Activated CD4-positive, CD25-positive, alpha-beta regulatory T cell treated with anti-CD3 and anti-CD28 coated beads, Interleukin-2, amount 50 U/mL, for 24 hours (primary cell): ENCODE results near the gene SLC1A1.
"Not testable (repeated sequence)": the region's sequence is repeated elsewhere in the genome, so short reads cannot be mapped to it uniquely, and the experiment has no call there.

Experiments
- ATAC-seq, 2 donors: fragments of 150-1000 bp; cut with Tn5 transposase; one replicate each; pipeline ENCODE4 v1.10.0; 2021; ENCODE audit warnings: mild to moderate bottlenecking in 1 of 2, moderate library complexity in 1 of 2

Gene SLC1A1

DNA sequence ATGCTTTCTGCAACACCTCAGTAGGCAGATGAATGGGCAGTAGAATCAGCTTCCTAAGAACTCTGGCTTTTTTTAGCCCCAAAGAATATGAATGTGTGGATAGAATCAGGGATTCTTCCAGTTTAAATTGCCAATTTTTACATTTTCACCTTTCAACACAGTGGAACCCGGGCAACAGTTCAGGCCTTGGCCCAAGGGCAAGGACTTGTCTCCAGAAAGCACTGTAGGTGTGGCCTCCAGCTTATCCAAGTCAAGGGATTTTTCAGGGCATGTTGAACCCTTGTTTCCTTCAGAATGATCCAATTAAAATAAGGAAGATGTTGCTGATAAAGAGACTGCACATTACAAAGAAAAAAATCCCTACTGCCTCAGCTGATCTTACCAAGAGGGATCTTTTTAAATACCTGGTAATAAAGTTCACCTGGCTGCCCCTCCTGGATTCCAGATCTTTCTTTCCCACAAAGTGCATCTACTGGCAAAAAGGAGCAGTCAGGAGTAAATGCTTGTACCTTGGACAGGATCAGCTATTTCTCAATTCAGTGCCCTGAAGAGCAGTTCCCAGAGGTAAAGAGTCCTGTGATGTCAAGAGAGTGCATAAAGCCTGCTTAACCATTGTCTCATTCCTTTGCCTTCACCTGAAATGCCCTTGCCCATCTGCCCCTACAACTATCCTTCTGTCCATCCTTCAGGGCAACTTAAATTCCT lies 91.7 kb downstream of the SLC1A1 start:
- ATAC-seq = no peak

GRCh38 chr9:4583001-4583400 lies 92.7 kb downstream of the SLC1A1 start:
- ATAC-seq = no peak

DNA sequence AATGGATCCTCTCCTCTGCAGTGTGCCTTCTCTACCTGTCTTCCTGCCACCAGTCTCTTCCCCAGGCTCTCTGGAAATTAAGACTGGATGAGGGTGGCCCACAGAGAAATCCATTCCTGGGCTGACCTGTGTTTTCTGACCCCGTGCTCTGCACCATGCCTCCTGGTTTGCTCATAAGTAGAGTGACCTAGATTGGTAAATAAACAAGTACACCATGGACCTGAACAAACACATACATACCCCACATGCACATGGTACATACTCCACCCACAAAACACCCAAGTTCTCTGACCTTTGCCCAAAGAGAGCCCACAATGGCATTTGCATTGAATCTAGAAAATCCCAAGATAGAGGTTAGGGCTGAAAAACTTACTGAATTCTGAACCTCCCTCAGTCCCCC lies 94.4 kb downstream of the SLC1A1 start:
- no peak for ATAC-seq

DNA sequence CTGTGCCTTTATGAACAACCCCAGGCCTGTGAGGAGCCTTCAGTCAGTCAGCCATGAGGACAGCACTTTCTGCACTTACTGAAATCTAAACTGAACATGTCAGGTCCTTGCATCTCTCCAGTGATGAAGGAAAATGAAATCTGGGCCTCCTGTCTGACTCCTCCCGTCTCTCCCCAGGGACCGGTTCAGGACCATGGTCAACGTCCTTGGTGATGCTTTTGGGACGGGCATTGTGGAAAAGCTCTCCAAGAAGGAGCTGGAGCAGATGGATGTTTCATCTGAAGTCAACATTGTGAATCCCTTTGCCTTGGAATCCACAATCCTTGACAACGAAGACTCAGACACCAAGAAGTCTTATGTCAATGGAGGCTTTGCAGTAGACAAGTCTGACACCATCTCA lies 94.9 kb downstream of the SLC1A1 start:
- ATAC-seq = no peak

DNA sequence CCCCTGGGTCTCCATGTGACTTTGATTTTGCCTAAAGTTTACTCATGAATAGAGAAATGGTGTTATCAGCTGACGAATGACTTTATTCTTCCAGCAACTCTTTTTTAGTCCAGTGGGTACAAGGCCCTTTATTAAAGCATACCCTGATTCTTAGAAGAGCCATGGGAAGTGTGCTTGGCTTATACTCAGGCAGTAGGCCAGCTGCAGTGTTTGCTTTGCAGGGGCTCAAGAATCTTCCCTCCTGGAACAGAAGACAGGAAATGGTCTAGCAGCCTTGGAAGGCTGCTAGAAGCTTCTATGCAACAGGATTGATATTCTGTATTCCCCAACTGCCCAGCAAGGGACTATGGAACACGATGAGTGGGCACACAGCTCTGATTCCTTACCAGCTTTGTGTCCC lies 98.5 kb downstream of the SLC1A1 start:
- no peak for ATAC-seq

- ATAC-seq = no peak
Measured at GRCh38 chr9:4590430-4591122, 100.3 kb downstream of the SLC1A1 start.

DNA sequence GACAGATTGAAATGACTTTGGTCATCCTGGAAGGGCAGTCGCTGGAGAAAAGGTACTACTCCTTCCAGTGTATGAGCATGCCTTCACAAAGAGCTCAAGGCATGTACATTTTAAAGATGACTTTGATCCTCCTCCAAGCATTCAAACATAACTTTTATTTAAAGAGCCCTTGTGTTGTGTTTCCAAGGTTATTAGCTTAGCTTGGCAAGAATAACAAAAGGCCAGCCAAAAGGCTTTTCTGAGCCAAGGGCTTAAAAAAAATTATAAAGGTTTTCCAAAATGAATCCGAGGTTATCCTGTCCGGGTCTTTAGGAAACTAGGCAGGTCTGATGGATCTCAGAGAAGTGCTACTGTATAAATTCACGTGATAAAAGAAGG lies 100.8 kb downstream of the SLC1A1 start:
- no peak for ATAC-seq

GRCh38 chr9:4592295-4592694 lies 102.0 kb downstream of the SLC1A1 start:
- no peak for ATAC-seq

GRCh38 chr9:4592886-4593285 lies 102.6 kb downstream of the SLC1A1 start:
- ATAC-seq = no peak

DNA sequence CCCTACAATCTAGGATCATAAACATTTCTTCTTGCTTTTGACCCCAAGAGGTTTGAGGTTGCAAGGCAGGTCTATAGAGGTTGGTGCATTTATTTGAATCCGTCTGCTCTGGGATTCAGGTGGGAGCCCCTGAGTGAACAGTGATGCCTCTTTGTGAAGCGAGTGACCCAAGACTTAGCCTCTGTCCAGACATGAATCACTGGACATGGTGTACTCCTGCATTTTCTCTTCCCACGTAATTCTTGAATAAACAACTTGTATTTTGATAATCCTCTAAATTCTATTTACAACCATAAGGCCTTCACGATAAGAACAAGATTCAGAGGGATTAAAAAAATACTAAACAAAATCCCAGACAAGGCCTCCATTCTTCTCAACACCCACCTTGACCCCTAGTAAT lies 104.3 kb downstream of the SLC1A1 start:
- no peak for ATAC-seq

- no peak for ATAC-seq
Measured at GRCh38 chr9:4594994-4595393, 104.7 kb downstream of the SLC1A1 start.

GRCh38 chr9:4596165-4596922 lies 106.1 kb downstream of the SLC1A1 start:
- ATAC-seq = peak; percentile 76 to 77

DNA sequence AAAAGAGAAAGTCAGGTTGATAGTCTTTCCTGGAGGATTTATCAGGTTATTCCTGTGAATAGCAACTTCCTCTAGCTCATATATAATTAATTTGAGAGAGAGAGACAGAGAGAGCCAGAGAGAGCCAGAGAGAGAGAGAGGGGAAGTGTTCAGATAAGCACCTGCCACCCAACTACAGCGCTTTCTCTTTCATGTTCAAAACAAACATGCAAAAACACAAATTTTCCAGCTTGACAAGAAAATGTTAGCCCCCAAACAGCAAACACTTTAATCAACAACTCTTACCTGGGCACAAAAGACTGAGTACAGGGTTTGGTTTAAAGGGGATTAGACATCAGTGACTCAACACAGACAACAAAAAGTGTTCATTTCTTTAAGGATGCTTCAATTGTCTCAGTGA lies 110.1 kb downstream of the SLC1A1 start:
- no peak for ATAC-seq

- ATAC-seq = no peak
Measured at GRCh38 chr9:4603830-4604229, 113.6 kb downstream of the SLC1A1 start.

GRCh38 chr9:4604678-4605095 lies 114.4 kb downstream of the SLC1A1 start:
- ATAC-seq = peak; percentile 53 to 69

GRCh38 chr9:4606033-4606432 lies 115.8 kb downstream of the SLC1A1 start:
- ATAC-seq = not testable (repeated sequence)

GRCh38 chr9:4614627-4615026 lies 124.4 kb downstream of the SLC1A1 start:
- ATAC-seq = no peak

DNA sequence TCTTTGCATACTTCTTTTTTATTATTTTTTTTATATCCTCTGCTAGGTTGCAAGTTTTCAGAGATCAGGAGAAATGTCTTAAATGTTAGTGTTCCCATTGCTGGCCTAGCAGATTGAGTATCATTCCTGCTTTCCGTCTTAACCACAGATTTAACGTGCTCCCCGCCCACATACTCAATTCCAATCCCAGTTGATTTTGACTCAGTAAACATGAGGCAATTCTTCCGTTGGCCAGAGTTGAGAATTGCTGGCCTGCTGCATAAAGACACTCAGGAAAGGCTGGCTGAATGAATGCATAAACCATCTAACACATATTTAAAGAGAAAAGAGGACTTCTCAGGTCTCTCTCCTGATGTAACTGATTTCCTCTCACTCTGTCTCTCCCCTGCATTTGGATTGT lies 125.0 kb downstream of the SLC1A1 start:
- no peak for ATAC-seq

GRCh38 chr9:4615778-4616177 lies 125.5 kb downstream of the SLC1A1 start:
- no peak for ATAC-seq

DNA sequence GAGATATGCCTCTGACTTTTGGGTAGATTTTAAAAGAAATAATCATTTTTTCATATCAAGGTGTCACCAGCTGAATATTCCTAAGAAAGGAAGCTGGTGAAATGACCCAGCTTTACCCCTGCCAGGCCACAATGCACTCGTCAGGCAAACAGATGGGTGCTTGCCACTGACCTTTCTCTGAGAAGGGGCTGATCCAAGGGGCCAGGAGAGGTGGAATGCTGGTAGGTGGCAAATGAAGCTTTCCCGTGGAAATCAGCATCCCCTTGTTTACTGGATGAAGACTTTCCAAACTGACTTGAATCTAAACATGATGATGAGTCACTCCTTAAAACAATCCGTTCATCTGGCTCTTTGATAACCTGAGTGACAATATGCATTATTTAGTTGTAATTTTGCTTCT lies 127.5 kb downstream of the SLC1A1 start:
- ATAC-seq = no peak

DNA sequence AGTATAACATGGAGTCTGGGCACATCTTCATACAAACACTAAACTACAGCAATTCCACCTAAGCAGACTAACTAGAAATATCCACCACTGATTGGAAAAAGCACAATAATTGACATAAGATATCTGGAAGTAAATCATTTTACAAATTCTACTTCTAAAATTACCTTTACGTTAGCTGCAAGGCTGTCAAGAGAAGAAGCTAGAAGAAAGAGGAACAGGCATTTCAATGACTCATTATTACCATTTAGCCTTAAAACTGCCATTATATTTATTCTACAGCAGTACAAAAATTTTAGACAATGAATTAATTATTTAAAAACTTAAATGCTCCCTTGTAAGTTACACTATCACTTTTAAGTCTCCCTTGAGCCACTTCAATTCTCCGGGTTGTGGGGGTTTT lies 128.4 kb downstream of the SLC1A1 start:
- no peak for ATAC-seq

DNA sequence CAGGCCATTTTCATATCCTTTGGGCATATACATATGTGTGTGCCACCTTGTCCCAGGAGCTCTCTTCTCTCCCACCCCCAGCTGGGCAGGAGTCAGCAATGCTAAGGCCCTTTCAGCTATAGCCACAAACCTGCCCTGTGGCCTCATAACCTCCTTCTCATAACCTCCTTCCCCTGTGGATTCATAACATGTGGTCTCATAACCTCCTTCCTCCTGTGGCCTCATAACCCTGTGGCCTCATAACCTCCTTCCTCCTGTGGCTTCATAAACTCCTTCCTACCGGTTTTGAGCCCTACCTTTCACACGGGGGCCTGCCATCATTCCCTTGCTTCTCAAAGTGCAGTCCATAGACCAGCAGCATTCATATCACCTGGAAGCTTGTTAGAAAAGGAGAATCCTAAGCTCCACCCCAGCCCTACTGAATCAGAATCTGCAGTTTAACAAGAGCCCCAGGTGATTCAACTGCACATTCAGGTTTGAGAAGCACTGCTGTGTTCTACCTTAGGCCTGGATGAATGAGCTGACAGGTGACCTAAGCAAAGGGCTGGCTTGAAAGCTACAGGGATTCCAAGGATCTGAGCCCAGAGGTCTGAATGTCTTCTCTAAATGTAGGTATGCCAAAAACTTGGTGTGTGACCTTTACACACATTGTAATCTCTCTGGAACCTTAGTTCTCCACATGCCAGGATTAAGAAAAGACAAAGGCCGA lies 129.9 kb downstream of the SLC1A1 start:
- peak in 1 of 2 donors; percentile 24 for ATAC-seq

- ATAC-seq = peak in 1 of 2 donors; percentile 24
Measured at GRCh38 chr9:4620881-4621555, 130.8 kb downstream of the SLC1A1 start.
